H1 (cell line): ENCODE data around the gene DNAJC27. TPM values are rescaled to one million over a fixed set of nuclear protein-coding genes. Genes with fewer than 3 reads are reported as not detected.
A peak's percentile ranks its signal among the peaks of the same experiment; 100 is the strongest.

Experiments
- CTCF ChIA-PET: fragments of 300-600 bp; sonication (Branson Sonifier 250); formaldehyde crosslinking; loops from one replicate; lab custom pipeline; 2021; ENCODE audit not compliant: partially characterized antibody; lab: Charles Lee
- POLR2A ChIA-PET: fragments of 300-600 bp; sonication (Branson Sonifier 250); formaldehyde crosslinking; loops from one replicate; lab custom pipeline; 2021; ENCODE audit warnings: inconsistent platforms; ENCODE audit not compliant: partially characterized antibody; lab: Charles Lee
- DNase-seq, 2 experiments: peaks; one replicate each; pipeline versions ENCODE4 v3.0.0 to v3.0.0-alpha.2; 2010 to 2022; ENCODE audit warnings: low spot score in 2 of 2, low read depth in 1 of 2, mixed read lengths in 1 of 2
- FAIRE-seq: peaks from 2 replicates; lab custom pipeline; 2011; peaks lifted over from hg19 to GRCh38; lab: Jason Lieb, UNC
- H2AFZ ChIP-seq: 2 replicates; pipeline ENCODE4 v1.8.1; 2012; ENCODE audit warnings: low read length, inconsistent platforms
- H2AK5ac ChIP-seq: 2 replicates; pipeline ENCODE4 v1.6.1; 2013; ENCODE audit warnings: low read depth, low read length
- H2BK120ac ChIP-seq: replicated peaks from 2 replicates; pipeline ENCODE3; 2013; ENCODE audit warnings: low read depth, low read length, inconsistent platforms
- H2BK12ac ChIP-seq: 2 replicates; pipeline ENCODE4 v1.6.1; 2013; ENCODE audit warnings: low read depth, low read length
- H2BK15ac ChIP-seq: 2 replicates; pipeline ENCODE4 v1.6.1; 2013; ENCODE audit warnings: low read length
- H2BK20ac ChIP-seq: 2 replicates; pipeline ENCODE4 v1.6.1; 2013; ENCODE audit warnings: low read length
- H2BK5ac ChIP-seq: 2 replicates; pipeline ENCODE4 v1.6.1; 2013; ENCODE audit warnings: low read depth, low read length
- H3K14ac ChIP-seq: 2 replicates; pipeline ENCODE4 v1.6.1; 2013; ENCODE audit warnings: inconsistent platforms; ENCODE audit not compliant: insufficient read length
- H3K18ac ChIP-seq: 2 replicates; pipeline ENCODE4 v1.6.1; 2013; ENCODE audit warnings: low read length; ENCODE audit errors: extremely low read depth
- H3K23ac ChIP-seq: 2 replicates; pipeline ENCODE4 v1.6.1; 2013; ENCODE audit warnings: inconsistent platforms; ENCODE audit not compliant: insufficient read length
- H3K23me2 ChIP-seq: 2 replicates; pipeline ENCODE4 v1.6.1; 2013; ENCODE audit warnings: low read depth, low read length
- H3K27ac ChIP-seq: 2 replicates; pipeline ENCODE4 v1.6.1; 2011; ENCODE audit warnings: low read depth, low read length, inconsistent platforms
- H3K27me3 ChIP-seq, 4 experiments: replicated peaks in 1 of 4; 1 replicate in 1 of 4; 2 replicates in 3 of 4; pipeline versions ENCODE4 v1.6.1 to v1.8.1; 2011 to 2013; ENCODE audit warnings: low read length in 3 of 4, mild to moderate bottlenecking in 3 of 4, inconsistent platforms in 2 of 4, mixed read lengths in 2 of 4, moderate library complexity in 1 of 4; ENCODE audit not compliant: control insufficient read depth in 3 of 4, insufficient read depth in 3 of 4; ENCODE audit errors: extremely low read depth in 1 of 4
- H3K36me3 ChIP-seq, 4 experiments: 2 replicates each; pipeline versions ENCODE4 v1.6.1 to v1.8.1; 2011 to 2013; ENCODE audit warnings: mild to moderate bottlenecking in 4 of 4, low read length in 3 of 4, moderate library complexity in 2 of 4, control low read depth in 1 of 4, inconsistent platforms in 1 of 4; ENCODE audit not compliant: insufficient read depth in 4 of 4, control insufficient read depth in 2 of 4
- H3K4ac ChIP-seq: replicated peaks from 2 replicates; pipeline ENCODE3; 2013; ENCODE audit warnings: low read length, low read depth, mixed read lengths, inconsistent platforms; ENCODE audit not compliant: insufficient read length
- H3K4me1 ChIP-seq, 4 experiments: replicated peaks in 1 of 4; 1 replicate in 1 of 4; 2 replicates in 3 of 4; pipeline versions ENCODE4 v1.6.1 to v1.8.1; 2011 to 2013; ENCODE audit warnings: low read length in 3 of 4, inconsistent platforms in 2 of 4, mixed read lengths in 1 of 4; ENCODE audit not compliant: insufficient read depth in 4 of 4, control insufficient read depth in 3 of 4
- H3K4me2 ChIP-seq, 2 experiments: 2 replicates each; pipeline versions ENCODE4 v1.6.1 to v1.8.1; 2011 to 2013; ENCODE audit warnings: low read depth in 2 of 2, low read length in 2 of 2, control low read depth in 1 of 2, inconsistent platforms in 1 of 2, mild to moderate bottlenecking in 1 of 2; ENCODE audit not compliant: insufficient read depth in 1 of 2
- H3K4me3 ChIP-seq, 4 experiments: fragments of 200-600, 300-600 bp in 1 of 4; sonication (generic), shearing (Covaris generic), sonication (Bioruptor Twin) in 1 of 4; 2 replicates each; pipeline versions ENCODE4 v1.5.1 to v1.8.1; 2011 to 2016; ENCODE audit warnings: low read length in 4 of 4, low read depth in 3 of 4, control low read depth in 2 of 4, inconsistent platforms in 2 of 4, mild to moderate bottlenecking in 2 of 4, mixed read lengths in 1 of 4, moderate library complexity in 1 of 4; ENCODE audit not compliant: insufficient read depth in 2 of 4; ENCODE audit errors: extremely low read depth in 1 of 4
- H3K56ac ChIP-seq: replicated peaks from 2 replicates; pipeline ENCODE3; 2013; ENCODE audit warnings: low read depth, mild to moderate bottlenecking, mixed read lengths, low read length, inconsistent platforms; ENCODE audit not compliant: insufficient read length
- H3K79me1 ChIP-seq: 2 replicates; pipeline ENCODE4 v1.6.1; 2013; ENCODE audit warnings: low read depth, low read length, control low read depth
- H3K79me2 ChIP-seq, 2 experiments: 2 replicates each; pipeline versions ENCODE4 v1.6.1 to v1.8.1; 2012 to 2013; ENCODE audit warnings: low read length in 2 of 2, mild to moderate bottlenecking in 2 of 2, inconsistent platforms in 1 of 2; ENCODE audit not compliant: insufficient read depth in 2 of 2, control insufficient read depth in 1 of 2
- H3K9ac ChIP-seq, 4 experiments: replicated peaks in 1 of 4; 1 replicate in 1 of 4; 2 replicates in 3 of 4; pipeline versions ENCODE4 v1.6.1 to v1.8.1; 2011 to 2013; ENCODE audit warnings: low read depth in 3 of 4, low read length in 3 of 4, control low read depth in 2 of 4, mild to moderate bottlenecking in 2 of 4, moderate library complexity in 2 of 4, inconsistent platforms in 1 of 4; ENCODE audit errors: extremely low read depth in 1 of 4
- H3K9me3 ChIP-seq, 2 experiments: 2 replicates each; pipeline versions ENCODE4 v1.6.1 to v1.8.1; 2012 to 2013; ENCODE audit warnings: mild to moderate bottlenecking in 2 of 2, moderate library complexity in 2 of 2, control low read depth in 1 of 2, inconsistent platforms in 1 of 2, low read depth in 1 of 2, low read length in 1 of 2, mixed read lengths in 1 of 2; ENCODE audit not compliant: insufficient read depth in 2 of 2
- H4K20me1 ChIP-seq, 2 experiments: replicated peaks in 1 of 2; 2 replicates each; pipeline versions ENCODE3 to v1.8.1; 2011 to 2013; ENCODE audit warnings: inconsistent platforms in 2 of 2, low read length in 2 of 2, mild to moderate bottlenecking in 1 of 2; ENCODE audit not compliant: insufficient read depth in 2 of 2, control insufficient read depth in 1 of 2
- H4K5ac ChIP-seq: 2 replicates; pipeline ENCODE4 v1.6.1; 2013; ENCODE audit warnings: low read length, low read depth, mixed read lengths, inconsistent platforms; ENCODE audit not compliant: insufficient read length
- H4K8ac ChIP-seq: 2 replicates; pipeline ENCODE4 v1.8.0; 2013; ENCODE audit warnings: mild to moderate bottlenecking, moderate library complexity, low read length, inconsistent platforms; ENCODE audit not compliant: insufficient read depth; ENCODE audit errors: extremely low read depth
- H4K91ac ChIP-seq: replicated peaks from 2 replicates; pipeline ENCODE3; 2013; ENCODE audit warnings: low read length, mixed read lengths, inconsistent platforms; ENCODE audit not compliant: insufficient read length
- CBX8 ChIP-seq: fragments of 300-800, 300-1000 bp; sonication (generic); IDR thresholded peaks from 2 replicates; pipeline ENCODE4 v1.7.1; 2016; ENCODE audit warnings: low read depth, low read length, borderline replicate concordance
- CHD2 ChIP-seq: IDR thresholded peaks from 2 replicates; pipeline ENCODE4 v1.6.1; 2012; ENCODE audit warnings: low read length, improper control_type of control experiment
- EGR1 ChIP-seq: IDR thresholded peaks from 2 replicates; pipeline ENCODE4 v1.6.1; 2011; ENCODE audit warnings: low read depth, low read length, borderline replicate concordance
- GABPA ChIP-seq: IDR thresholded peaks from 2 replicates; pipeline ENCODE4 v1.6.1; 2011; ENCODE audit warnings: mild to moderate bottlenecking, low read length, moderate library complexity, borderline replicate concordance; ENCODE audit not compliant: insufficient read depth
- NANOG ChIP-seq: IDR thresholded peaks from 2 replicates; pipeline ENCODE4 v1.6.1; 2011; ENCODE audit warnings: low read length, low read depth, mild to moderate bottlenecking, inconsistent platforms; ENCODE audit not compliant: insufficient read depth, poor library complexity, severe bottlenecking
- POU5F1 ChIP-seq: IDR thresholded peaks from 2 replicates; pipeline ENCODE4 v1.6.1; 2011; ENCODE audit warnings: low read depth, mild to moderate bottlenecking, low read length, moderate library complexity
- SIX5 ChIP-seq: IDR thresholded peaks from 2 replicates; pipeline ENCODE4 v1.6.1; 2011; ENCODE audit warnings: mild to moderate bottlenecking, low read depth, low read length
- SP2 ChIP-seq: IDR thresholded peaks from 2 replicates; pipeline ENCODE4 v1.6.1; 2012; ENCODE audit warnings: mild to moderate bottlenecking, low read length, inconsistent platforms
- YY1 ChIP-seq: IDR thresholded peaks from 2 replicates; pipeline ENCODE4 v1.6.1; 2011; ENCODE audit warnings: low read depth, mild to moderate bottlenecking, low read length
- WGBS, 2 experiments: shearing (Covaris generic) in 1 of 2; methylation state at CpG; one replicate each; pipeline versions ENCODE4 v1.1.6 to v1.1.7; 2013 to 2015; ENCODE audit warnings: low lambda C conversion rate in 2 of 2, mixed read lengths in 2 of 2, inconsistent platforms in 1 of 2, low coverage in 1 of 2, missing lambda C conversion rate in 1 of 2; ENCODE audit not compliant: insufficient replicate concordance in 2 of 2, insufficient coverage in 1 of 2, insufficient read length in 1 of 2; ENCODE audit errors: extremely low coverage in 1 of 2, missing lambda C conversion rate in 1 of 2; 5-methylcytosine and 5-hydroxymethylcytosine counted together
- polyA plus RNA-seq, 7 experiments: library from polyadenylated mRNA; depleted of rRNA in 3 of 7; stranded (reverse) in 5 of 7; unstranded in 2 of 7; fragments of >200 nt in 5 of 7; fragments of 200-250 nt in 2 of 7; gene quantifications; 1 replicate in 5 of 7; 2 replicates in 1 of 7; 4 replicates in 1 of 7; pipeline versions ENCODE4 v1.2.1 to v1.2.3, GENCODE V29; 2011 to 2013; ENCODE audit warnings: missing spikeins in 2 of 7, mixed read lengths in 2 of 7
- total RNA-seq: library from RNA; stranded (reverse); fragmentation: NEBNext Ultra II Directional; extraction: Animal tissue kit (Norgen Biotek cat#: 25700); gene quantifications from 2 replicates; pipeline ENCODE4 v1.2.1, GENCODE V29; 2021
- TF ChIP-seq, protein P1 (sequence below): IDR thresholded peaks from 2 replicates; pipeline ENCODE4 v1.6.1; 2012; ENCODE audit warnings: inconsistent platforms

DNAJC27 gene
- total and polyA plus RNA-seq, 2 of the 8 experiments (the other 6 are each of a cell fraction or from before 2014, with no cell fraction given), result 1.4 to 4.5 TPM

DNA sequence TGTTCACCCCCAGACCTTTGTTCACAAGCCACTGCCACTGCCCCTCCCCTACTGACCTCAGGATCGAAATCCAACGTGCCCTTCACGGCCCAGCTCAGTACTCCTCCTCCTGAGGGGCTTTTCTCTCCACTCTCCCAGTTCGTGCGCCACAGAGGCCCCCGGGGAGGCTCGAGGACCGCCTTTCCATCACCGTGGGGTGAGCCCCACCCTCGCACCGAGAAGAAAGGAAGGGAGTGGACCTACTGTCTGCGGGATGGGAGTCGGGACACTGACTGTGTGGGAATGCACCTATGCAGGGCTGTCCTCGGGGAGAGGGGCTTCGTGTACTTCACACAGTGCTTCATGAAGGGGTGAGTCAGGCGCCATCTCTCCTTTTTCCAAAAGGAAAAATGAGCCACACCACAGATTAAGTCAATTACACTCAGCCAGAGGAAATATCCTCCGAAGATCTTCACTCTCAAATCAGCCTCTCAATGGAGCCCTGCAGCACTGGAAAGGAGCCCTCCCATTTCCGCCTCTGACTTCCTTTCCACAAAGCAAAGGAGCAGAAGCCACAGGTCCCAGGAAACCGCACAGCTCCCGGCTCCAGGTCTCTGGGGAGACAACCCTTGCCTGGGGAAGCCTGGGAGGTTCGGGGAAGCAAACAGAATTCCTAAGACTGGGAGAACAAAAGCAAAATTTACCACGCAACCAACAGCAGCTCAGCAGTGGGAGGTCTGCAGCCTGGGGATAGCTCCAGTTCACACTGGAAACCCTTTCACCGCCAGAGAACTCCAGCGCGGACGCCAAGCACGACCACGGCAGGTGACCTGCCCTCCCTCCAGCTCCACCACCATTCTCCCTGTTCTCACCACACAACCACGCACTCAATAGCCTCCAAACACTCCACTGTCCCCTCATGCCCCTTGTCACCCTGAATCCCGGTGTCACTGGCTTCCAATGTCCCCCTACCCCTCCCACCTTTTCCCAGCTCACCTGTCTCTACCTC is 73.3 kb downstream of the DNAJC27 start:
- FAIRE-seq, result no peak
- POLR2A ChIA-PET, result no interaction called here

More for the DNA sequence above, 73.3 kb downstream of the DNAJC27 start:
- H2BK120ac ChIP-seq, result no peak overlapping the region
- no peak overlapping the region for H3K18ac ChIP-seq
- no peak overlapping the region for H3K56ac ChIP-seq
- H4K20me1 ChIP-seq, result peaks cover 0 to 3% of the 10 kb centered on the region in 2 experiments
- no peak overlapping the region for H2AK5ac ChIP-seq
- H3K79me1 ChIP-seq, result peaks cover 5% of the 10 kb centered on the region; the same call in 1 of the 2 replicates
- peaks cover 0 to 4% (median 1%) of the 10 kb centered on the region in 4 experiments; a peak in 4 of 7 replicates for H3K4me1 ChIP-seq
- H3K9me3 ChIP-seq, result peaks cover 9 to 13% of the 10 kb centered on the region in 2 experiments; a peak in 3 of 4 replicates
- no peak overlapping the region for H3K9ac ChIP-seq
- no peak overlapping the region for H2BK15ac ChIP-seq
- no peaks in the 10 kb centered on the region; a peak in 1 of 4 replicates for H3K79me2 ChIP-seq
- CTCF ChIA-PET, result interaction anchor here (0.6 to 1.6 kb wide), 3 partner anchors 13 to 69 kb away, joined by 3 to 5 read pairs (median 4); no protein-coding TSS in a partner anchor
- H2BK5ac ChIP-seq, result peak overlapping the region; percentile 66
- H3K4me3 ChIP-seq, result no peak overlapping the region
- no peak overlapping the region for H2AFZ ChIP-seq
- H3K27me3 ChIP-seq, result no peaks in the 10 kb centered on the region
- WGBS, 2 experiments, result 89% methylated on average over 30 of the region's 30 CpGs; no CpG with 5 or more reads in 1 of the 2 experiments
- H3K23ac ChIP-seq, result no peak overlapping the region
- no peak overlapping the region for H3K4me2 ChIP-seq
- H4K5ac ChIP-seq, result no peak overlapping the region
- H3K14ac ChIP-seq, result no peak overlapping the region
- H4K8ac ChIP-seq, result no peak overlapping the region; the same call in 1 of the 2 replicates
- no peak for TF ChIP-seq YY1
- no peak for TF ChIP-seq EGR1
- no peak for TF ChIP-seq POU5F1
- no peak for TF ChIP-seq SIX5
- TF ChIP-seq, protein P1, sequence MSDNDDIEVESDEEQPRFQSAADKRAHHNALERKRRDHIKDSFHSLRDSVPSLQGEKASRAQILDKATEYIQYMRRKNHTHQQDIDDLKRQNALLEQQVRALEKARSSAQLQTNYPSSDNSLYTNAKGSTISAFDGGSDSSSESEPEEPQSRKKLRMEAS, result no peak
- no peak for TF ChIP-seq SP2
- no peak for TF ChIP-seq GABPA
- no peak for TF ChIP-seq CHD2
- TF ChIP-seq CBX8, result no peak
- no peak for TF ChIP-seq NANOG
- TF ChIP-seq, all 59 proteins: peak for 0
- Histone ChIP-seq H3K36me3 (peaks cover 0 to 2% (median 0%) of the 10 kb centered on the region in 4 experiments; a peak in 2 of 8 replicates), H3K23me2 (no peaks in the 10 kb centered on the region), H4K91ac (no peak overlapping the region), H3K27ac (no peak overlapping the region), H2BK12ac (no peak overlapping the region), H2BK20ac (no peak overlapping the region), H3K4ac (no peak overlapping the region)
- no peak for DNase-seq
